Fibroblast of skin of left quadriceps (primary cell): ENCODE results near the gene NEK11.

ENCODE experiments used
- DNase-seq, 2 experiments: peaks; one replicate each; pipeline ENCODE4 v3.0.0-alpha.2; 2013; ENCODE audit warnings: low read depth in 2 of 2

The NEK11 gene

GRCh38 chr3:131223373-131224289 is 197.0 kb downstream of the NEK11 start:
- DNase-seq, result no peak

GRCh38 chr3:131224886-131225550 is 198.3 kb downstream of the NEK11 start:
- DNase-seq, result no peak

- DNase-seq, result no peak
These were observed 201.8 kb downstream of the NEK11 start for GRCh38 chr3:131228522-131228921.

GRCh38 chr3:131231710-131232389 is 205.2 kb downstream of the NEK11 start:
- DNase-seq, result no peak

DNA sequence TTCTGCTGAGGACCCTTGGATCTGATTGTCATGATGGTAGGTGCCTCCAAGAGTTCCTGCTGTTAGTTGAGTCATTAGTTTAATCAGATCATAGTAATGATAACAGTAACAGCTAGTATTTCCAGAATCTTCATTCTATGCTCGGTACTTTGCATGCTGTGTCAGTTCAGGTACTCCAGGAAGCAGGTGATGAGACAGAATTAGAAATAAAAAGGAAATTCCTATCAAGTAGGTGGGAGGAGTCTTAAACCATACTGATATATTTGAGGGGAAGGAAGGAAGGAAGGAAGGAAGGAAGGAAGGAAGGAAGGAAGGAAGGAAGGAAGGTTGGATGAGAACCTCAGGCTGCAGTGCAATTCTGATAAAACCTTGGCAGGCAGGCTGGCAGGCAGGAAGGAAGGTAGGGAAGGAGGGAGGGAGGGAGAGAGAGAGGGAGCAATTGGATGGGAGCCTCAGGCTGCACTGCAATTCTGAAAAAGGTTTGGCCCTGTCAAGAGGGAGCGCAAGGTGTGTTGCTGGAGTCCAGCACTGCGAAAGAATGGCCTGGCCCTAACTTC is 206.1 kb downstream of the NEK11 start:
- no peak for DNase-seq

DNA sequence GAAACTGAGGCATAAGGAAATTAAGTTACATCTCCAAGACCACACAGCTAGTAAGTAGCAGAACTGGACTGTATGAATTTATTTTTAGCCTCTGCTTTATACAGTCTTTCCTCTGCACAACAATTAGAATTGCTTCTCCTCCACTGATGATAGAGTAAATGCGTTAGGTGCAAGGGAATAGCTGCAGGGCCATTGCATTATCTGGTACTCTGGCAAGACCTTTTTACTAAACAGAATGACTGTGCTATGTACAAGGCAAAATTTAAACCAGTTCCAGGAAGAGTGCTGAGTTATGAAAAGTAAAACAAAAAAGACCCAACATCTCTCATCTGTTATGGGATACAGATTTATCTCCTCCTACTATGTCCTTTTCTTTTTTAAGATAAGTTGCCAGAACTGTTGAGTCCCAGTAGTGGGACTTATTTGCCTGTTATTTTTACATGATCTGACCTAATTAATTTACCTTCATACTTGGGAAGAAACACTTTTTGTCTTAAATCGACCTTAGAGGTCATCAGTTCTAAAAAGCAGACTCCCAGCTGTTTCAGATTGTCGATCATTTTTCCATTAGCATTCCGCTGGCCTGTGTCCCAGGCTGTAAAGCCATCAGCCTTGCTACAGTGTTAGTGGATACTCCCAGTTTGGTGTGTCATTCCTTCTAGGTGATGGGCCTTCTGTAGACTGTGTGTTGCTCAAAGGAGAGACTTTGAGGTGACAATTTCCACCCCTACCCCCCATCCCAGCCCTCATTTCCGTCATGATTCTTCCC is 207.4 kb downstream of the NEK11 start:
- DNase-seq, result no peak

GRCh38 chr3:131236421-131236820 is 209.7 kb downstream of the NEK11 start:
- no peak for DNase-seq

GRCh38 chr3:131238496-131238895 is 211.8 kb downstream of the NEK11 start:
- no peak for DNase-seq

- DNase-seq, result no peak
These were observed 212.6 kb downstream of the NEK11 start for GRCh38 chr3:131239267-131239666.

- DNase-seq, result no peak
These were observed 215.5 kb downstream of the NEK11 start for GRCh38 chr3:131242201-131242600.

- DNase-seq, result no peak
These were observed 223.8 kb downstream of the NEK11 start for GRCh38 chr3:131250466-131250865.

DNA sequence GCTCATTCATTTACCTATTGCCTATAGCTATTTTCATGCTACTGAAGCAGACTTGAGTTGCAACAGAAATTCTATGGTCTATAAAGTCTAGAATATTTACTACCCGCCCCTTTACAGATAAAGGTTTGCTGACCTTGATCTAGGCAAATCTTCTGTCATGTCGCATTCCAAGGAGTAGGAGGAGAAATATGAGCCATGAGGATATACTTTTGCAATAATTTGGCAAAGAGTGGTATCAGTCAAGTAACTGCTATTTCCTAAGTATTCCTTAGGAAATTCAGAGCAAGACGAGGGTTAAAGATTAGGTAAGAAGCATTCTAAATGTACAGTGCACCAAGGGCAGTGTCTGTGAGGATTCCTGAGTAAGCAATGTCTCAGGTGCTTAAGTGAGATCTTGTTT is 233.8 kb downstream of the NEK11 start:
- no peak for DNase-seq

DNA sequence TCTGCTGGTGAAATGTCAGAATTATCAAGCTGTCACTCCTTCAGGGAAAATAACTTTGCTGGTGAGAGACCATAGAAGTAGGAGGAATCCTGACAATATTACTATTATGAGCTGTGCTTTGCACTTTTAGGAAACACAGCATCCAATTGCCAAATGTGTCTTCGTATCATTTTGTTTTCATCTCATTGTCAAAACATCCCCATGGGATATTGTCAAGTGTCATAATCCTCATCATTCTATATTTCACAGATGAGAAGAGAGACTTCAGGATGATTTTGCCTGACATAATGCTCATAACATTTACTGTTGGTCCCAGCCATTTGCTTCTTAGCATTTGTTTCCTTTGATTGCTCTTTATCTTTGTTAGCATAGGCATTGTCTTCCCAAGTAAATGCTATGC is 234.4 kb downstream of the NEK11 start:
- DNase-seq, result no peak

DNA sequence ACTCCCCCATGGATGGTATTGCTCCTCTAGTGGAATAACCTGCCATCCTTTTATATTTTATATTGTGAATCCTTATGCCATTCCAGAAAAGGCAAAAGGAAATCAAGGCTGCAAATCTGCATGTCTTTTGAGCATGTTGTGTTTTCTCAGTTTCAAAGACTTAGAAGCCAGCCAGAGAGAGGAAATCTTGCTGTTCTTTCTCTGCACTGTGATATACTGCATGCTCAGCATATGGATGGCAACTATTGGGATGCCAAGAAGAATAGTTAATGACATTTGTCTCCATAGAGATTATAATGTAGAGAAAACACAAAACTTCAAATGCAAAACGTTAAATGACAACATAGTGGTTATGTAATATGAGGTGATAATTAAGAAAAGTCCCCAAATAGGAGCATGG is 248.9 kb downstream of the NEK11 start:
- DNase-seq, result no peak

DNA sequence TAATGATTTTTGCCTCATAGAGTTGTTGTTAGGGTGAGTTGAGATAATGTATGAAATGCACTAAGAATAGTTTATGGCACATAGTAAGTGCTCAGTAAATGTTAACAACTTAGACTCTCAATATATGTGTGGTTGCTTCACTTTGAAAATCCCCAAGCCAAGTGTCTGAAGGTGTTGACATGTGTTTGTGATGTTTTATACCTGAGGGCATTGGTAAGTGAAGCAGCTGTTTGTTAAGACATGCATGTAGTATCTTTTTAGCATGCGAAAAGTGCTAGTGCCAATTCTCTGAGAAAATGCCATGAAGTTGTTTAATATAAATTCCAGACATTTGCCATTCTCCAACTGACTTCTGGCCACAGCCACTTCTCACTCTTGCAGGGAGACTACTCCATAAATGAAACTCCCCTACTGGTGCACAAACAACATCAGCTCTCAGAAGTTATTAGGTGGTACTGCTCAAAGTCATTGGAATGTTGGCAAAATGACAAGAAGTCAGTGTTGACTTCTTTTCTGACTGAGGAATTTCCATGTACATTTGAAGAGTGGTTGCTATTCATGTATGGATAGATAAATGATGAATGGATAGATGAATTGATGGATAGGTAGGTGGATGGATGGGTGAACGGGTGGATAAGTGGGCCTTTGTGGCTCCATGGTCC is 251.3 kb downstream of the NEK11 start:
- DNase-seq, result peak; percentile 2 to 4

DNA sequence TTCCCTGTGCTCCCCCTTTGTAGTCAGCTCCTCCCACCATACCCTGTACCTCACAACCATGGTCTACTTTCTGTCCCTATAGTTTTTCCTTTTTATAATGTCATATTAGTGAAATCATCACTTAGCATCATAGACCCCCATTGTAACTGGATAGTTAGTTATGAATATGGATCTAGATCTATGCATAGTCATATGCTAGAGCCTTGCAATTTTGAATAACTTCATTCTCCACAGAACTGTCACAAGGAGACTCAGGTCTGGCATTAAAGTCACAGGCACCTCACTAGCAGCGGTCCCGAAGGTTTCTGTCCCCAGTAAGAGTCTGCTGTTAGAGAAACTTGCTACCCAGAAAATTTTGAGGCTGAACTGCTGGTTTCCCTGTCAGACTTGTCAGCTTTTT is 252.9 kb downstream of the NEK11 start:
- no peak for DNase-seq

- no peak for DNase-seq
These were observed 255.7 kb downstream of the NEK11 start for GRCh38 chr3:131282379-131282778.

GRCh38 chr3:131282967-131283366 is 256.3 kb downstream of the NEK11 start:
- no peak for DNase-seq

DNA sequence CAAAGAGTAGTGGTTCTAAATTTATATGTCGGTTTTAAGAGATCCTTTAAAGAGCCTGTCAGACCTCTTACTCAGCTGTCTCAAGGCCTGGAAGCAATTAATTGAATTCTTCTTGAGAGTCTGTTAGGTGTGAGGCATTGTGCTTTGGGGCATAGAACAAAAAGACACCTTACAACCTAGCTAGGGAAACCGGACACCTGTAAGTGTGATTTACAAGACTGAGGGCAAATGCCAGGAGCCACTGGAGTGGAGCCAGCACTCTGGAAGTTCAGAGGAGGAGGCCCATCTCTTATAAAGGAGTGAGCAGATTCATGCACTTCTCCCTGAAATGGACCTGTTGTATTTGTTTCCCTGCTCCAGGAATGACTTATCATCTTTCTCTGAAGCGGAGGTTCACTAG is 257.2 kb downstream of the NEK11 start:
- DNase-seq, result no peak

GRCh38 chr3:131284302-131284701 is 257.6 kb downstream of the NEK11 start:
- DNase-seq, result no peak

DNA sequence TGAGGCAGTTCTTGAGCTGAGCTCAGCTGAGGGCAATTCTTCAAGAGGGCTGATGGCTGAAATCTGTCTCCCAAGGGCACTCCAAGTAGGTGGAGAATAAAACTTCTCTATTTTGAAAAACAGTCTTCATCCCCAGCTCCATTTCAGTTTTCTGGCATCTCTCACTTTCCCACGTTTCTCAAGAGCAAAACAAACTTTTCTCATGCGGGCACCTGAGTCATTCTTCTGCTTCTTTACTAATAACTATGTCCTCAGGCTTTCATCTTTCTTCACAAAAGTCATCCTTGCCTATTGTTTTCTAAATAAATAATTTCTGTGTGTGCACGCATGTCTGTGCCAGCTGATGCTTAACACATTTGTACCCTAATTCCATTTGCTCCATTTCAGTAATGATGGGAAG is 258.8 kb downstream of the NEK11 start:
- no peak for DNase-seq
